ENCODE data around the gene GABRG3.

The GABRG3 gene

GRCh38 chr15:27064080-27064479 lies 93.1 kb downstream of the GABRG3 start:
- DNase-seq (ENCODE audit: low read depth, low spot score), result no peak

- no peak for DNase-seq (ENCODE audit: low read depth, low spot score)
Measured at GRCh38 chr15:27065151-27065550, 94.2 kb downstream of the GABRG3 start.

- DNase-seq (ENCODE audit: low read depth, low spot score), result no peak
Measured at GRCh38 chr15:27065785-27066184, 94.8 kb downstream of the GABRG3 start.

- DNase-seq (ENCODE audit: low read depth, low spot score), result no peak
Measured at GRCh38 chr15:27066446-27066845, 95.5 kb downstream of the GABRG3 start.

- DNase-seq (ENCODE audit: low read depth, low spot score), result no peak
Measured at GRCh38 chr15:27067175-27067574, 96.2 kb downstream of the GABRG3 start.

- no peak for DNase-seq (ENCODE audit: low read depth, low spot score)
Measured at GRCh38 chr15:27070841-27071240, 99.9 kb downstream of the GABRG3 start.

- no peak for DNase-seq (ENCODE audit: low read depth, low spot score)
Measured at GRCh38 chr15:27074179-27074578, 103.2 kb downstream of the GABRG3 start.

GRCh38 chr15:27077790-27078189 lies 106.8 kb downstream of the GABRG3 start:
- no peak for DNase-seq (ENCODE audit: low read depth, low spot score)

- no peak for DNase-seq (ENCODE audit: low read depth, low spot score)
Measured at GRCh38 chr15:27081676-27082418, 110.9 kb downstream of the GABRG3 start.

- DNase-seq (ENCODE audit: low read depth, low spot score), result peak; percentile 62
Measured at GRCh38 chr15:27082526-27082925, 111.5 kb downstream of the GABRG3 start.

GRCh38 chr15:27084844-27085243 lies 113.9 kb downstream of the GABRG3 start:
- no peak for DNase-seq (ENCODE audit: low read depth, low spot score)

GRCh38 chr15:27086149-27086548 lies 115.2 kb downstream of the GABRG3 start:
- DNase-seq (ENCODE audit: low read depth, low spot score), result no peak

GRCh38 chr15:27086805-27087204 lies 115.8 kb downstream of the GABRG3 start:
- DNase-seq (ENCODE audit: low read depth, low spot score), result no peak

- DNase-seq (ENCODE audit: low read depth, low spot score), result no peak
Measured at GRCh38 chr15:27087651-27088583, 116.9 kb downstream of the GABRG3 start.

GRCh38 chr15:27088584-27089232 lies 117.7 kb downstream of the GABRG3 start:
- DNase-seq (ENCODE audit: low read depth, low spot score), result no peak

- no peak for DNase-seq (ENCODE audit: low read depth, low spot score)
Measured at GRCh38 chr15:27089233-27089586, 118.2 kb downstream of the GABRG3 start.

GRCh38 chr15:27089676-27090075 lies 118.7 kb downstream of the GABRG3 start:
- DNase-seq (ENCODE audit: low read depth, low spot score), result no peak

- DNase-seq (ENCODE audit: low read depth, low spot score), result peak; percentile 53
Measured at GRCh38 chr15:27091270-27091940, 120.4 kb downstream of the GABRG3 start.

- DNase-seq (ENCODE audit: low read depth, low spot score), result no peak
Measured at GRCh38 chr15:27092390-27092789, 121.4 kb downstream of the GABRG3 start.

- no peak for DNase-seq (ENCODE audit: low read depth, low spot score)
Measured at GRCh38 chr15:27094235-27094634, 123.3 kb downstream of the GABRG3 start.

- DNase-seq (ENCODE audit: low read depth, low spot score), result no peak
Measured at GRCh38 chr15:27095886-27096624, 125.1 kb downstream of the GABRG3 start.
